GM06990 (cell line): ENCODE measurements around the gene NCS1.

Experiments
- DNase-seq: peaks from one replicate; pipeline ENCODE4 v3.0.0-alpha.2; 2011; ENCODE audit not compliant: insufficient read length; ENCODE audit errors: extremely low read depth
- H3K27me3 ChIP-seq: replicated peaks from 2 replicates; pipeline ENCODE4 v1.6.0; 2011; ENCODE audit warnings: low read length; ENCODE audit not compliant: control insufficient read depth, insufficient read depth
- H3K36me3 ChIP-seq: 2 replicates; pipeline ENCODE4 v1.5.1; 2011; ENCODE audit warnings: low read length; ENCODE audit not compliant: control insufficient read depth, insufficient read depth
- H3K4me3 ChIP-seq: replicated peaks from 2 replicates; pipeline ENCODE4 v1.5.1; 2011; ENCODE audit warnings: low read depth, mild to moderate bottlenecking, control low read depth, low read length
- TF ChIP-seq, protein P1 (sequence below): IDR thresholded peaks from 2 replicates; pipeline ENCODE4 v1.5.1; 2011; ENCODE audit warnings: low read length, control low read depth, mild to moderate bottlenecking, inconsistent platforms; ENCODE audit not compliant: insufficient read depth, poor library complexity, severe bottlenecking

The NCS1 gene

DNA sequence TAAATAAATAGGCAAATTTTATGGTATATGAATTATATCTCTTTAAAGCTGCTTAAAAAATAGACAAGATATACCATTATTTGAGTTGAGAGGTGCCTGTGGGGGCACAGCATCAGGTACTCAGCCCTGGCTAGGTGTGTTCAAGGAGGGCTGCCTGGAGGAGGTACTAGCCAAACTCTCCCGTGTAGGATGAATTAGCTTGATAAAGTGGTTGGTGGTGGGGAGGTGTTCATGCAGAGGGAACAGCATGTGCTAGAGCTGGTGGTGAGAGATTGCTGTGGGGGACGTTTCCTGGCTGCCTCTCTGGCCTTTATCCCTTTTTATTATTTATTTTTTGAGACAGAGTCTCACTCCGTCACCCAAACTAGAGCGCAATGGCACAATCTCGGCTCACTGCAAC lies 23.2 kb upstream of the NCS1 start:
- H3K27me3 ChIP-seq: no peaks in the 10 kb centered on the region; the same call in 1 of the 2 replicates
- TF ChIP-seq, protein P1, sequence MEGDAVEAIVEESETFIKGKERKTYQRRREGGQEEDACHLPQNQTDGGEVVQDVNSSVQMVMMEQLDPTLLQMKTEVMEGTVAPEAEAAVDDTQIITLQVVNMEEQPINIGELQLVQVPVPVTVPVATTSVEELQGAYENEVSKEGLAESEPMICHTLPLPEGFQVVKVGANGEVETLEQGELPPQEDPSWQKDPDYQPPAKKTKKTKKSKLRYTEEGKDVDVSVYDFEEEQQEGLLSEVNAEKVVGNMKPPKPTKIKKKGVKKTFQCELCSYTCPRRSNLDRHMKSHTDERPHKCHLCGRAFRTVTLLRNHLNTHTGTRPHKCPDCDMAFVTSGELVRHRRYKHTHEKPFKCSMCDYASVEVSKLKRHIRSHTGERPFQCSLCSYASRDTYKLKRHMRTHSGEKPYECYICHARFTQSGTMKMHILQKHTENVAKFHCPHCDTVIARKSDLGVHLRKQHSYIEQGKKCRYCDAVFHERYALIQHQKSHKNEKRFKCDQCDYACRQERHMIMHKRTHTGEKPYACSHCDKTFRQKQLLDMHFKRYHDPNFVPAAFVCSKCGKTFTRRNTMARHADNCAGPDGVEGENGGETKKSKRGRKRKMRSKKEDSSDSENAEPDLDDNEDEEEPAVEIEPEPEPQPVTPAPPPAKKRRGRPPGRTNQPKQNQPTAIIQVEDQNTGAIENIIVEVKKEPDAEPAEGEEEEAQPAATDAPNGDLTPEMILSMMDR: no peak

DNA sequence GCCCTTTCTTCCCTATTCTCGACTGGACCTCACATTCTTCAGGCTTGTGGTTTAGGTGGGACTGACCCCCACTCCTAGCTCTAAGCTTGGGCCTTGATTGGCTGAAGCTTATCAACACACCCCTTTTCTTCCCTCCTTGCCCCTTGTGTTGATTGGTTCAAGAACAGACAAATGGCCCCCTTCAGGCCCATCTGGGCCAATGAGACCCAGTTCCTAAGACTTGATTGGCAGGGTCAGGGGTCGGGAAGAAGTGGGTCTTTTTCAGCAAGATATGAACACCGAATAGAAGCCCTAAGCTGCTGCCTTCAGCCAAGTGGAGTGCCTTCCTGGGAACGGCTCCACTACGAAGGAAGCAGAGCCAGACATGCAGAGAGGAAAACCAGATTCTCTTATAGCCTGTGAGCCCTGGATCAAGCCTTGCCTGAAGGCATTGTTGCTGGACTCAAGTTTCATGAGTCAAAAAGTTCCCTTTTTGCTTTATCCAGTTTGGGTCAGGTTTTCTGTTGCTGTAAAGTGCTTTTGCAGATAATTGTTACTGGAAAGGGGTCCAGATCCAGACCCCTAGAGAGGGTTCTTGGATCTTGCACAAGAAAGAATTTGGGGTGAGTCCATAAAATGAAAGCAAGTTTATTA lies 22.4 kb upstream of the NCS1 start:
- no peaks in the 10 kb centered on the region for H3K36me3 ChIP-seq
- DNase-seq: no peak
- TF ChIP-seq, protein P1: no peak

More for the DNA sequence above, 23.2 kb upstream of the NCS1 start:
- Histone ChIP-seq H3K36me3 (no peaks in the 10 kb centered on the region), H3K4me3 (no peak overlapping the region)
- DNase-seq: no peak

DNA sequence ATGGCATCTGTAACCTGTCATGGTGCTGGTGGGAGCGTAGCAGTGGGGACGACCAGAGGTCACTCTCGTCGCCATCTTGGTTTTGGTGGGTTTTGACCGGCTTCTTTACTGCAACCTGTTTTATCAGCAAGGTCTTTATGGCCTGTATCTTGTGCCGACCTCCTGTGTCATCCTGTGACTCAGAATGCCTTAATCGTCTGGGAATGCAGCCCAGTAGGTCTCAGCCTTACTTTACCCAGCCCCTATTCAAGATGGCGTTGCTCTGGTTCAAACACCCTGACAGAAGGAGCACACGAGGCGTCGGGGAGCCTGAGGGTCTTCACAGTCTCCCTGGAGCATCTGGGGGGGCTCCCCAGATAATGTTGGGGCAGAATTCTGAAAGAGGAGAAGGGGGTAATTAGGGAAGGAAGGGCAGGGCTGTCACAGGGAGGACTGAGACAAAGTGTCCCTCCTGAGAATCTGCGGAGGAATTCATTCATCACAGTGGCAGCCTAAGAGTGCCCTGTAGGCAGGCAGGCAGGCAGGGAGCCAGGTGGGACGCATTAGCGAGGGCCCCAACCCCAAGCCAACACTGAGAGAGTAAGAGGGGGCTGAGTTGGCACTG lies 21.3 kb upstream of the NCS1 start:
- TF ChIP-seq, protein P1: no peak
- H3K27me3 ChIP-seq: no peaks in the 10 kb centered on the region; the same call in 1 of the 2 replicates
- DNase-seq: no peak
- no peak overlapping the region for H3K4me3 ChIP-seq
- no peaks in the 10 kb centered on the region for H3K36me3 ChIP-seq

More for the DNA sequence above, 22.4 kb upstream of the NCS1 start:
- Histone ChIP-seq H3K27me3 (no peaks in the 10 kb centered on the region; the same call in 1 of the 2 replicates), H3K4me3 (no peak overlapping the region)

DNA sequence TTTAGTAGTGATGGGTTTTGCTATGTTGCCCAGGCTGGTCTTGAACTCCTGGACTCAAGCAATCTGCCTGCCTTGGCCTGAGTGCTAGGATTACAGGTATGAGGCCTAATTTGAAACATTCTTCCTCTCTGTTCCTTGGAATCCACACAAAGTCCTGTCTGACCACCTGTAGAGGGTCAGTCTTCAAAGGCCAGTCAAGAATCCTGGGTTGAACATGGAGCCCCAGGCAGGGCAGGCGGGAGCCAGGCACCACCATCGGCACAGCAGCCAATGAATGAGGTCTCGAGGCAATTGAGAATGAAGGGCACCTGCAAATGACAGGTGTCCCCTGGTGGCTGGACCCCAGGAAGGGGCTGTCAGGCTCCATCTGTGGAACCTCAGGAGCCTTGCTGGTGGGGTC lies 17.4 kb upstream of the NCS1 start:
- TF ChIP-seq, protein P1: no peak
- H3K36me3 ChIP-seq: no peaks in the 10 kb centered on the region
- H3K4me3 ChIP-seq: no peak overlapping the region
- no peaks in the 10 kb centered on the region; the same call in 1 of the 2 replicates for H3K27me3 ChIP-seq
- no peak for DNase-seq

DNA sequence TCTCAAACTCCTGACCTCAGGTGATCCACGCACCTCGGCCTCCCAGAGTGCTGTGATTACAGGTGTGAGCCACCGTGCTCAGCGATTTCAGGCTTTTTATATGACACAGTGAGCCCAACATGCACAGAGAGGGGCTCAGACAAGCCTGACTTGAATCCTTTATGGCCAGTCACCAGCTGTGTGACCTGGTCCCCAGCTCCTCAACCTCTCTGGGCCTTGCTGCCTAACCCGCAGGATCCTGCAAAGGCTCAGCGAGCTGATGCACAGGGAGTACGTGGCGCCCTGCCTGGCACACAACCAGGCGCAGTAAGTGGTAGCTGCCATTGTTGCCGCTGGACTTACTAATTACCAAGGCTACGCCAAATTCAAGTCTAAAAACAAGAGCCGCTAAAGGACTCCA lies 16.6 kb upstream of the NCS1 start:
- Histone ChIP-seq H3K27me3 (no peaks in the 10 kb centered on the region; the same call in 1 of the 2 replicates), H3K36me3 (no peaks in the 10 kb centered on the region), H3K4me3 (no peak overlapping the region)
- TF ChIP-seq, protein P1: no peak
- DNase-seq: no peak
